ENCODE measurements around the gene TRIM41.

TRIM41 gene

GRCh38 chr5:181191526-181192336, 31.4 kb upstream of the TRIM41 start:
- DNase-seq: peak; percentile 92
- in situ Hi-C loops (cut with HindIII; ENCODE audit: low pct_ligation_motif_present, low pct_unique_long_range_greater_than_20kb, low sequenced_read_pairs): no loop called here

GRCh38 chr5:181192337-181193046, 30.6 kb upstream of the TRIM41 start:
- in situ Hi-C loops (cut with HindIII; ENCODE audit: low pct_ligation_motif_present, low pct_unique_long_range_greater_than_20kb, low sequenced_read_pairs): no loop called here

GRCh38 chr5:181193656-181194055, 29.4 kb upstream of the TRIM41 start:
- no peak for DNase-seq
- in situ Hi-C loops (cut with HindIII; ENCODE audit: low pct_ligation_motif_present, low pct_unique_long_range_greater_than_20kb, low sequenced_read_pairs): no loop called here

More at GRCh38 chr5:181192337-181193046, 30.6 kb upstream of the TRIM41 start:
- no peak for DNase-seq

GRCh38 chr5:181194489-181195248, 28.4 kb upstream of the TRIM41 start:
- DNase-seq: no peak
- in situ Hi-C loops (cut with HindIII; ENCODE audit: low pct_ligation_motif_present, low pct_unique_long_range_greater_than_20kb, low sequenced_read_pairs): no loop called here

GRCh38 chr5:181195249-181195761, 27.8 kb upstream of the TRIM41 start:
- in situ Hi-C loops (cut with HindIII; ENCODE audit: low pct_ligation_motif_present, low pct_unique_long_range_greater_than_20kb, low sequenced_read_pairs): no loop called here
- no peak for DNase-seq

- in situ Hi-C loops (cut with HindIII; ENCODE audit: low pct_ligation_motif_present, low pct_unique_long_range_greater_than_20kb, low sequenced_read_pairs): no loop called here
- DNase-seq: no peak
Measured at GRCh38 chr5:181197326-181197951, 25.6 kb upstream of the TRIM41 start.

- DNase-seq: no peak
- in situ Hi-C loops (cut with HindIII; ENCODE audit: low pct_ligation_motif_present, low pct_unique_long_range_greater_than_20kb, low sequenced_read_pairs): no loop called here
Measured at GRCh38 chr5:181198106-181198685, 24.9 kb upstream of the TRIM41 start.

- DNase-seq: no peak
- in situ Hi-C loops (cut with HindIII; ENCODE audit: low pct_ligation_motif_present, low pct_unique_long_range_greater_than_20kb, low sequenced_read_pairs): no loop called here
Measured at GRCh38 chr5:181198905-181199519, 24.1 kb upstream of the TRIM41 start.

GRCh38 chr5:181199881-181200638, 23.0 kb upstream of the TRIM41 start:
- in situ Hi-C loops (cut with HindIII; ENCODE audit: low pct_ligation_motif_present, low pct_unique_long_range_greater_than_20kb, low sequenced_read_pairs): no loop called here
- DNase-seq: no peak

GRCh38 chr5:181200816-181201215, 22.3 kb upstream of the TRIM41 start:
- in situ Hi-C loops (cut with HindIII; ENCODE audit: low pct_ligation_motif_present, low pct_unique_long_range_greater_than_20kb, low sequenced_read_pairs): no loop called here
- DNase-seq: no peak

GRCh38 chr5:181203093-181203711, 19.9 kb upstream of the TRIM41 start:
- in situ Hi-C loops (cut with HindIII; ENCODE audit: low pct_ligation_motif_present, low pct_unique_long_range_greater_than_20kb, low sequenced_read_pairs): no loop called here
- no peak for DNase-seq

- in situ Hi-C loops (cut with HindIII; ENCODE audit: low pct_ligation_motif_present, low pct_unique_long_range_greater_than_20kb, low sequenced_read_pairs): no loop called here
- DNase-seq: no peak
Measured at GRCh38 chr5:181203777-181204112, 19.3 kb upstream of the TRIM41 start.

GRCh38 chr5:181204113-181204825, 18.8 kb upstream of the TRIM41 start:
- in situ Hi-C loops (cut with HindIII; ENCODE audit: low pct_ligation_motif_present, low pct_unique_long_range_greater_than_20kb, low sequenced_read_pairs): no loop called here
- no peak for DNase-seq

GRCh38 chr5:181204826-181205760, 18.0 kb upstream of the TRIM41 start, which contains the start of gene TRIM7:
TRIM7 (minus strand) TSS chr5:181205196; CDS start chr5:181205110, 86 bp downstream.
- peak; percentile 64 for DNase-seq
- in situ Hi-C loops (cut with HindIII; ENCODE audit: low pct_ligation_motif_present, low pct_unique_long_range_greater_than_20kb, low sequenced_read_pairs): no loop called here
